ENCODE data around the gene GFOD2.

DNA sequence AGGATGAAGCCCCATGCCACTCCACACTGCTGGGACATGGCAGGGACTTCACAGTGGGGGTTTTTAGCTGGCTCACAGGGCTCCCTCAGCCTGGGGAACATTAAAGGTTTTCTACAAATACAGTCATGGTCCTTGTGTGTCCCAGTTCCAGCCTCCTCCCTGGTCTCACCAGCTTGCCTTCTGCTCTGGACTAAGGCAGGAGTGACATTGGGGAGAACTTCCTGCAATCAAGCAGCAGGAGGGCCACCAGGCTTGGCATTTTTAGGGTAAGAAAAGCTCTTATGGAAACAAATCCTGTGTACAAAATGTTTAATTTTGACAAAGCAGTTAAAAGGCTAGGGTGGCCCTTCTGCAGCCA, 56.5 kb downstream of the GFOD2 start:
- TF ChIP-seq POLR2A (IDR thresholded peaks at IDR 0.05; ENCODE audit: low read depth): no peak
- TF ChIP-seq, protein P1, sequence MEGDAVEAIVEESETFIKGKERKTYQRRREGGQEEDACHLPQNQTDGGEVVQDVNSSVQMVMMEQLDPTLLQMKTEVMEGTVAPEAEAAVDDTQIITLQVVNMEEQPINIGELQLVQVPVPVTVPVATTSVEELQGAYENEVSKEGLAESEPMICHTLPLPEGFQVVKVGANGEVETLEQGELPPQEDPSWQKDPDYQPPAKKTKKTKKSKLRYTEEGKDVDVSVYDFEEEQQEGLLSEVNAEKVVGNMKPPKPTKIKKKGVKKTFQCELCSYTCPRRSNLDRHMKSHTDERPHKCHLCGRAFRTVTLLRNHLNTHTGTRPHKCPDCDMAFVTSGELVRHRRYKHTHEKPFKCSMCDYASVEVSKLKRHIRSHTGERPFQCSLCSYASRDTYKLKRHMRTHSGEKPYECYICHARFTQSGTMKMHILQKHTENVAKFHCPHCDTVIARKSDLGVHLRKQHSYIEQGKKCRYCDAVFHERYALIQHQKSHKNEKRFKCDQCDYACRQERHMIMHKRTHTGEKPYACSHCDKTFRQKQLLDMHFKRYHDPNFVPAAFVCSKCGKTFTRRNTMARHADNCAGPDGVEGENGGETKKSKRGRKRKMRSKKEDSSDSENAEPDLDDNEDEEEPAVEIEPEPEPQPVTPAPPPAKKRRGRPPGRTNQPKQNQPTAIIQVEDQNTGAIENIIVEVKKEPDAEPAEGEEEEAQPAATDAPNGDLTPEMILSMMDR (IDR thresholded peaks at IDR 0.05): no peak
